Cortex of kidney (tissue), 1 donor: ENCODE data around the gene CCDC138.

Experiments
- DNase-seq: peaks from one replicate; lab custom pipeline; 2025; lab: John Stamatoyannopoulos, UW

Gene CCDC138

GRCh38 chr2:108895188-108895587 lies 108.6 kb downstream of the CCDC138 start:
- no peak for DNase-seq

- DNase-seq, result no peak
These were observed 110.2 kb downstream of the CCDC138 start for GRCh38 chr2:108896741-108897140.

GRCh38 chr2:108898315-108899082 lies 111.9 kb downstream of the CCDC138 start:
- no peak for DNase-seq

GRCh38 chr2:108904680-108905079 lies 118.1 kb downstream of the CCDC138 start:
- DNase-seq, result no peak

- no peak for DNase-seq
These were observed 118.6 kb downstream of the CCDC138 start for GRCh38 chr2:108905176-108905575.

- no peak for DNase-seq
These were observed 119.3 kb downstream of the CCDC138 start for GRCh38 chr2:108905906-108906305.

GRCh38 chr2:108906403-108907077 lies 120.0 kb downstream of the CCDC138 start:
- no peak for DNase-seq

GRCh38 chr2:108907822-108908712 lies 121.5 kb downstream of the CCDC138 start:
- no peak for DNase-seq

GRCh38 chr2:108908713-108909070 lies 122.1 kb downstream of the CCDC138 start:
- DNase-seq, result no peak

- DNase-seq, result no peak
These were observed 122.8 kb downstream of the CCDC138 start for GRCh38 chr2:108909275-108909823.

GRCh38 chr2:108910011-108910431 lies 123.5 kb downstream of the CCDC138 start:
- no peak for DNase-seq

- DNase-seq, result no peak
These were observed 124.2 kb downstream of the CCDC138 start for GRCh38 chr2:108910541-108911396.

- no peak for DNase-seq
These were observed 124.8 kb downstream of the CCDC138 start for GRCh38 chr2:108911401-108911800.

GRCh38 chr2:108911807-108912628 lies 125.4 kb downstream of the CCDC138 start:
- DNase-seq, result no peak

GRCh38 chr2:108912629-108912902 lies 126.0 kb downstream of the CCDC138 start:
- DNase-seq, result no peak

- DNase-seq, result no peak
These were observed 129.7 kb downstream of the CCDC138 start for GRCh38 chr2:108916122-108916795.

GRCh38 chr2:108916796-108917421 lies 130.3 kb downstream of the CCDC138 start:
- no peak for DNase-seq

GRCh38 chr2:108917526-108917925 lies 131.0 kb downstream of the CCDC138 start:
- DNase-seq, result no peak

GRCh38 chr2:108918156-108918874 lies 131.7 kb downstream of the CCDC138 start:
- DNase-seq, result no peak
